Vagina (tissue), 2 donors: ENCODE results near the gene GCH1.

Source experiments
- POLR2A ChIP-seq, 2 donors: fragments of 450-650 bp; IDR thresholded peaks; one replicate each; pipeline ENCODE4 v1.6.1; 2017; ENCODE audit warnings: antibody characterized with exemption in 2 of 2, mild to moderate bottlenecking in 2 of 2, moderate library complexity in 2 of 2
- POLR2AphosphoS5 ChIP-seq, 2 donors: sonication (generic); formaldehyde crosslinking; IDR thresholded peaks; one replicate each; pipeline ENCODE4 v1.9.0; 2017; ENCODE audit warnings: antibody characterized with exemption in 2 of 2, mild to moderate bottlenecking in 2 of 2, low read depth in 1 of 2; ENCODE audit not compliant: insufficient read depth in 1 of 2
- TF ChIP-seq, protein P1 (sequence below), 3 experiments: fragments of 450-650 bp in 2 of 3; fragments of 200-600 bp in 1 of 3; sonication (generic) in 1 of 3; IDR thresholded peaks; one replicate each; pipeline ENCODE4 v1.5.1; 2017 to 2019; ENCODE audit warnings: antibody characterized with exemption in 3 of 3, mild to moderate bottlenecking in 2 of 3, moderate library complexity in 2 of 3

GRCh38 chr14:54881761-54882401, 20.7 kb downstream of the GCH1 start:
- TF ChIP-seq, protein P1, sequence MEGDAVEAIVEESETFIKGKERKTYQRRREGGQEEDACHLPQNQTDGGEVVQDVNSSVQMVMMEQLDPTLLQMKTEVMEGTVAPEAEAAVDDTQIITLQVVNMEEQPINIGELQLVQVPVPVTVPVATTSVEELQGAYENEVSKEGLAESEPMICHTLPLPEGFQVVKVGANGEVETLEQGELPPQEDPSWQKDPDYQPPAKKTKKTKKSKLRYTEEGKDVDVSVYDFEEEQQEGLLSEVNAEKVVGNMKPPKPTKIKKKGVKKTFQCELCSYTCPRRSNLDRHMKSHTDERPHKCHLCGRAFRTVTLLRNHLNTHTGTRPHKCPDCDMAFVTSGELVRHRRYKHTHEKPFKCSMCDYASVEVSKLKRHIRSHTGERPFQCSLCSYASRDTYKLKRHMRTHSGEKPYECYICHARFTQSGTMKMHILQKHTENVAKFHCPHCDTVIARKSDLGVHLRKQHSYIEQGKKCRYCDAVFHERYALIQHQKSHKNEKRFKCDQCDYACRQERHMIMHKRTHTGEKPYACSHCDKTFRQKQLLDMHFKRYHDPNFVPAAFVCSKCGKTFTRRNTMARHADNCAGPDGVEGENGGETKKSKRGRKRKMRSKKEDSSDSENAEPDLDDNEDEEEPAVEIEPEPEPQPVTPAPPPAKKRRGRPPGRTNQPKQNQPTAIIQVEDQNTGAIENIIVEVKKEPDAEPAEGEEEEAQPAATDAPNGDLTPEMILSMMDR (IDR thresholded peaks at IDR 0.05) = no peak
- TF ChIP-seq POLR2A (IDR thresholded peaks at IDR 0.05) = no peak
- peak in 1 of 2 donors; percentile 7 for TF ChIP-seq POLR2AphosphoS5 (IDR thresholded peaks at IDR 0.05; ENCODE audit: insufficient read depth in 1 of 2, low read depth in 1 of 2)
